HG03097 (cell line): Measurements from ENCODE around the gene TRIM44.
A peak's percentile ranks its signal among the peaks of the same experiment; 100 is the strongest.

Experiments
- ATAC-seq: cut with Tn5 transposase; IDR thresholded peaks from one replicate; pipeline ENCODE4 v1.9.1; 2021; ENCODE audit not compliant: unreplicated experiment, low FRiP score

TRIM44 gene

GRCh38 chr11:35785287-35786167 lies 123.0 kb downstream of the TRIM44 start:
- no peak for ATAC-seq

GRCh38 chr11:35786188-35786587 lies 123.6 kb downstream of the TRIM44 start:
- no peak for ATAC-seq

GRCh38 chr11:35787013-35787504 lies 124.5 kb downstream of the TRIM44 start:
- ATAC-seq, result no peak

GRCh38 chr11:35787626-35788025 lies 125.1 kb downstream of the TRIM44 start:
- ATAC-seq, result no peak

- no peak for ATAC-seq
These were observed 128.7 kb downstream of the TRIM44 start for GRCh38 chr11:35791088-35791958.

- ATAC-seq, result no peak
These were observed 129.7 kb downstream of the TRIM44 start for GRCh38 chr11:35792148-35792845.

- no peak for ATAC-seq
These were observed 130.2 kb downstream of the TRIM44 start for GRCh38 chr11:35792846-35793192.

- no peak for ATAC-seq
These were observed 131.8 kb downstream of the TRIM44 start for GRCh38 chr11:35794333-35794732.

GRCh38 chr11:35794850-35795249 lies 132.3 kb downstream of the TRIM44 start:
- ATAC-seq, result no peak

GRCh38 chr11:35796562-35796961 lies 134.0 kb downstream of the TRIM44 start:
- ATAC-seq, result no peak

GRCh38 chr11:35798423-35798822 lies 135.8 kb downstream of the TRIM44 start:
- ATAC-seq, result no peak

GRCh38 chr11:35798983-35799382 lies 136.4 kb downstream of the TRIM44 start:
- no peak for ATAC-seq

- ATAC-seq, result no peak
These were observed 137.1 kb downstream of the TRIM44 start for GRCh38 chr11:35799655-35800054.

- ATAC-seq, result peak; percentile 81
These were observed 138.7 kb downstream of the TRIM44 start for GRCh38 chr11:35800970-35801953.

GRCh38 chr11:35802221-35802620 lies 139.6 kb downstream of the TRIM44 start:
- ATAC-seq, result no peak

- no peak for ATAC-seq
These were observed 140.1 kb downstream of the TRIM44 start for GRCh38 chr11:35802672-35803071.

GRCh38 chr11:35803115-35803514 lies 140.5 kb downstream of the TRIM44 start:
- no peak for ATAC-seq

- ATAC-seq, result no peak
These were observed 142.0 kb downstream of the TRIM44 start for GRCh38 chr11:35804451-35805040.

GRCh38 chr11:35809561-35809960 lies 147.0 kb downstream of the TRIM44 start:
- no peak for ATAC-seq
